MCF 10A (cell line): ENCODE data around the gene ADAM10. TPM values are rescaled to one million over a fixed set of nuclear protein-coding genes. Genes with fewer than 3 reads are reported as not detected.

Source experiments
- BruUV-seq: library from RNA; stranded (reverse); fragments of 400-500 nt; replicated peaks from 2 replicates; lab custom pipeline; 2021; lab: Mats Ljungman, UMichigan
- CTCF ChIA-PET: fragments of 300-600 bp; sonication (Branson Sonifier 250); formaldehyde crosslinking; extraction: SDS; loops from one replicate; lab custom pipeline; 2021; ENCODE audit warnings: antibody characterized with exemption, inconsistent platforms; lab: Yijun Ruan, JAX
- POLR2A ChIA-PET: fragments of 300-600, 350-650 bp; sonication (Branson Sonifier 250); formaldehyde crosslinking; extraction: SDS; loops from one replicate; lab custom pipeline; 2020; ENCODE audit warnings: antibody characterized with exemption, inconsistent platforms; lab: Yijun Ruan, JAX
- DNase-seq: peaks from one replicate; pipeline ENCODE4 v3.0.0-alpha.2; 2018; ENCODE audit not compliant: unreplicated experiment
- H3K27ac Mint-ChIP-seq: one replicate; pipeline ENCODE4 v1.8.0; 2022; ENCODE audit warnings: mild to moderate bottlenecking, low read depth, mixed read lengths; ENCODE audit not compliant: unreplicated experiment
- H3K27me3 Mint-ChIP-seq: one replicate; pipeline ENCODE4 v1.8.0; 2022; ENCODE audit warnings: mixed read lengths; ENCODE audit not compliant: insufficient read depth, unreplicated experiment
- H3K36me3 Mint-ChIP-seq: one replicate; pipeline ENCODE4 v1.8.0; 2022; ENCODE audit warnings: mild to moderate bottlenecking, moderate library complexity, mixed read lengths; ENCODE audit not compliant: insufficient read depth, unreplicated experiment
- H3K4me1 Mint-ChIP-seq: one replicate; pipeline ENCODE4 v1.8.0; 2022; ENCODE audit warnings: mixed read lengths; ENCODE audit not compliant: insufficient read depth, unreplicated experiment
- H3K4me3 Mint-ChIP-seq: one replicate; pipeline ENCODE4 v1.8.0; 2022; ENCODE audit warnings: mild to moderate bottlenecking, moderate library complexity, mixed read lengths; ENCODE audit not compliant: unreplicated experiment
- H3K9me3 Mint-ChIP-seq: one replicate; pipeline ENCODE4 v1.8.0; 2022; ENCODE audit warnings: mixed read lengths; ENCODE audit not compliant: unreplicated experiment
- intact Hi-C: fragments of 100-400 bp; cut with micrococcal nuclease; formaldehyde crosslinking; loops from 2 replicates; pipeline ENCODE4 v1.14.1; 2022
- total RNA-seq: library from RNA; stranded (reverse); gene quantifications from 2 replicates; pipeline ENCODE4 v1.2.3, GENCODE V29; 2022
- TF ChIP-seq, protein P1 (sequence below): fragments of 200-600 bp; IDR thresholded peaks from one replicate; pipeline ENCODE4 v1.8.0; 2022; ENCODE audit warnings: antibody characterized with exemption, mild to moderate bottlenecking; ENCODE audit not compliant: unreplicated experiment

ADAM10 gene
- total RNA-seq, 1 experiment from 2014 or later: 87.5 TPM

DNA sequence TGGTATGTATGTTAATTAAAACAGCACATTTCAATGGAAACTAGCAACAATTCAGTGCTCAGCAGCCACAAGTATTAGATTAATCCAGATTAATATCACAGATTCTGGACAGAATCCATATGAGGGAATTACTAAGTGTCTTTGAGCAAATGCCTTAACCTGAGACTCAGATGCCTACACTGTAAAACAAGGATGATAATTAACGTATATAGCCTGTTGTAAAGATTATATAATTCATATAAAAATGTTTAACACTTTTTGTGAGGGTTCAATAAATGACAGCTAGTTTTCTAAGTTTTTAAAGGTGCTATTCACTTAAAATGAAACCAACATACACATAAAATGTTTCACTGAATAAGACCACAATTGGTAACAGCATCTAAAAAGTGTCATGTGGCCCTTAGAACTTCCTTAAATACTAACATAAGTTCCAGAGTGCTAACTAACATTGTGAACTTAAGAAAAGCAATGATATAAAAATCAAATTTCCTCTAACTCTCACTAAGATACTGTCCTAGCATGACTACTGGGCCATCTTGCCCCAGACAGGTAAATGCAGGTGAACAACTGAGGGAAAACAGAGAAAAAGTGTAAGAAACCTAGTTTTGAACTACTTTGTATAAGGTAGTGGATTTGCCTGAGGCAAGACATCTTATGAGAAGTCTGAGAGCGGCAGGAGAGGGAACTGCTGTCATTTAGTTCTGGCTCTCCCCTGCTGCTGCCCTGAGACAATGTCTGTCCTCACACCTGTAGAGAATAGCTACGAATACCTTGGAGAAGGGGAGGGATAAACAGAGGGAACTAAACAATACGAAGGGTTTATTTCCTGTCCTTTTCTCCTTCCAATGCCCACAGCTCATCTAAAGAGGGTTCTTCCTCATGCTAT is 151.3 kb downstream of the ADAM10 start:
- H3K4me3 Mint-ChIP-seq: no peak overlapping the region
- DNase-seq: no peak
- BruUV-seq: no TSS peak
- H3K27ac Mint-ChIP-seq: no peak overlapping the region
- H3K4me1 Mint-ChIP-seq: no peaks in the 10 kb centered on the region
- ChIA-PET POLR2A (no interaction called here), CTCF (interaction anchor here (0.6 to 0.7 kb wide), 3 partner anchors 323 to 351 kb away, joined by 3 read pairs; no protein-coding TSS in a partner anchor)
- intact Hi-C loops: no loop called here
- peaks cover 6% of the 10 kb centered on the region for H3K9me3 Mint-ChIP-seq
- no peaks in the 10 kb centered on the region for H3K27me3 Mint-ChIP-seq
- TF ChIP-seq, protein P1, sequence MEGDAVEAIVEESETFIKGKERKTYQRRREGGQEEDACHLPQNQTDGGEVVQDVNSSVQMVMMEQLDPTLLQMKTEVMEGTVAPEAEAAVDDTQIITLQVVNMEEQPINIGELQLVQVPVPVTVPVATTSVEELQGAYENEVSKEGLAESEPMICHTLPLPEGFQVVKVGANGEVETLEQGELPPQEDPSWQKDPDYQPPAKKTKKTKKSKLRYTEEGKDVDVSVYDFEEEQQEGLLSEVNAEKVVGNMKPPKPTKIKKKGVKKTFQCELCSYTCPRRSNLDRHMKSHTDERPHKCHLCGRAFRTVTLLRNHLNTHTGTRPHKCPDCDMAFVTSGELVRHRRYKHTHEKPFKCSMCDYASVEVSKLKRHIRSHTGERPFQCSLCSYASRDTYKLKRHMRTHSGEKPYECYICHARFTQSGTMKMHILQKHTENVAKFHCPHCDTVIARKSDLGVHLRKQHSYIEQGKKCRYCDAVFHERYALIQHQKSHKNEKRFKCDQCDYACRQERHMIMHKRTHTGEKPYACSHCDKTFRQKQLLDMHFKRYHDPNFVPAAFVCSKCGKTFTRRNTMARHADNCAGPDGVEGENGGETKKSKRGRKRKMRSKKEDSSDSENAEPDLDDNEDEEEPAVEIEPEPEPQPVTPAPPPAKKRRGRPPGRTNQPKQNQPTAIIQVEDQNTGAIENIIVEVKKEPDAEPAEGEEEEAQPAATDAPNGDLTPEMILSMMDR: no peak
- peaks cover 34% of the 10 kb centered on the region for H3K36me3 Mint-ChIP-seq

DNA sequence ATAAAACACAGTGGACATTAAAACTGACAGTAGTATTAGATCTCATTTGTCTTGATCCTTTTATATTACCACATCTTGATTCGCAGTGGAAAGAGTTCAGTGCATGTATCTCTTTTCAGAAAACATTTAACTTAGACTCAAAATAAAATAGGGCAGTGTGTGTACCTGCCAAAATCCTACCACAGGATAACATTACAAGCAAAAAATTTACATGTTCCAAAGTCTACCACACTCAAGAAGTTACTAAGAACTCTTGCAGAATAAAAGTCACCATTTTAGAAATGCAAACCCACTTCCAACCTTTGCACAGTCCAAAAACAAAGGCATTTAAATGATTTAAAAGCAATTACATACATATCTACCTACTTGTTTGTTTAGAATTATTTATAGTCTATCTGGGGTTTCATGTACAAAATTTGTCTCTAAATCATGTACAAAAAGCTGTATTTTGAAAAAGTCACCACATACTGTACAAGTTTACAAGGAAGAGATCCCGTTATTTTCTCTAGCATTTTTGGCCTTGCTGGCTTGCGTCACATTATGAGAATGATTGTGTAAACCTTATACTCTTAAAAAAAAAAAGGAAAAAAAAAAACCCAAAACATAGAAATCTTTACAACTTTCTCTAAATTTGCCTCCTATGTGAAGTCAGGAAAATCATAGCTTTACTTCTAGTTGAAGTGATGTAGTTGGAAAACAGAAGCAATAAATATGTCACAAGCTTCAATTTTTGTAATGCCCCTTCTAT is 153.8 kb downstream of the ADAM10 start:
- POLR2A ChIA-PET: interaction anchor here (0.6 kb wide), 1 partner anchor 155 kb away, joined by 3 read pairs; no protein-coding TSS in a partner anchor
- Mint-ChIP-seq H3K27ac (no peak overlapping the region), H3K4me1 (no peaks in the 10 kb centered on the region), H3K9me3 (peaks cover 6% of the 10 kb centered on the region), H3K4me3 (no peak overlapping the region), H3K27me3 (no peaks in the 10 kb centered on the region), H3K36me3 (peaks cover 40% of the 10 kb centered on the region)
- no peak for DNase-seq
- intact Hi-C loops: no loop called here
- BruUV-seq: TSS peak; percentile 49
- TF ChIP-seq, protein P1: no peak
- CTCF ChIA-PET: no interaction called here

DNA sequence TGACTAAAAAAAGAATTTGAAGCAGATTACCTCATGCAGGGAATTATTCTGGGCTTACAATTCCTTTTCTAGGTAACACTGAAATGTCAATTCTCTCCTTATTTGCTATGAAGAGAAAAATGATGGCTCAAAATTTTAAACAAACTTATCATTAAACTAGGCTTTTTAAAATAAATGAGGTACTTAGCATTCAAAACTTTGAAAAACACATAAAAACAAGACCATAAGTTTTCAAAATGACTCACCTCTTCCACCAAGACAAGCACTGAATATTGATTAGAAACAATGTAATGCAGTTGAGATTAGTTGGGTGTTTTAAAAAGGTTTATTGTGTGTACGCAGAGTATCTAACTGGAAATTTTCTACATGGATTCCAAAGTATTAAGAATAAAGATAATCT is 154.6 kb downstream of the ADAM10 start:
- no peak overlapping the region for H3K4me3 Mint-ChIP-seq
- POLR2A ChIA-PET: no interaction called here
- peaks cover 40% of the 10 kb centered on the region for H3K36me3 Mint-ChIP-seq
- intact Hi-C loops: no loop called here
- no peaks in the 10 kb centered on the region for H3K27me3 Mint-ChIP-seq
- TF ChIP-seq, protein P1: no peak
- no peak overlapping the region for H3K27ac Mint-ChIP-seq
- no TSS peak for BruUV-seq
- peaks cover 6% of the 10 kb centered on the region for H3K9me3 Mint-ChIP-seq
- H3K4me1 Mint-ChIP-seq: no peaks in the 10 kb centered on the region
- CTCF ChIA-PET: no interaction called here
- DNase-seq: no peak

DNA sequence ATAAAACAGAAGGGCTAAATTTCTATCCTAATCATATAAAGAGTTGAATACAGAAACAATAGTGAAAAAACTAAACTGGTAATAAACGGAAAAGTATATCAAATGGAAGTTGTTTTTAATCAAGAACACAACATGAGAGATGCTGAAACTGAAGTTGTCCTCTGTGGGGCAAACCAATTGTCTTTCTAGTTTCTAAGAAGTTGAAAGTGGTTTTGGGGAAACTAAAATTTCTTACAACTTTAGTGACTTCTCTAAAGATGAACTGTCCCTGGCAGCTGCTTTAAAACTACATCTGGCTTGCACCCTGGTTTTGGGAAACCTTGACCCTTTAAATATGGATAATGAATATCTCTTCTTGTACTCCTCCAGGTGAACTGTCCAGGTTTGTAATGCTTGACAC is 155.6 kb downstream of the ADAM10 start:
- TF ChIP-seq, protein P1: no peak
- Mint-ChIP-seq H3K27me3 (no peaks in the 10 kb centered on the region), H3K4me3 (no peak overlapping the region), H3K4me1 (no peaks in the 10 kb centered on the region), H3K27ac (no peak overlapping the region), H3K36me3 (peaks cover 40% of the 10 kb centered on the region), H3K9me3 (peaks cover 2% of the 10 kb centered on the region)
- DNase-seq: no peak
- intact Hi-C loops: no loop called here
- ChIA-PET CTCF (no interaction called here), POLR2A (no interaction called here)
- BruUV-seq: no TSS peak
